Ovary (tissue), 3 donors: Measurements from ENCODE around the gene LRRC51.

ENCODE experiments used
- CTCF ChIP-seq, 3 donors: fragments of 450-650 bp in 2 of 3; fragments of 200-600 bp in 1 of 3; IDR thresholded peaks; one replicate each; pipeline versions ENCODE4 v1.5.1 to v1.8.0; 2016 to 2022; ENCODE audit warnings: antibody characterized with exemption in 3 of 3, mild to moderate bottlenecking in 1 of 3
- EP300 ChIP-seq: sonication (generic); formaldehyde crosslinking; IDR thresholded peaks from one replicate; pipeline ENCODE4 v1.6.1; 2017; ENCODE audit warnings: antibody characterized with exemption
- POLR2A ChIP-seq: fragments of 450-650 bp; IDR thresholded peaks from one replicate; pipeline ENCODE4 v1.6.1; 2017; ENCODE audit warnings: antibody characterized with exemption, mild to moderate bottlenecking, moderate library complexity
- donor health status: DM: no; HTN: no; CAD: no.

GRCh38 chr11:72140661-72141060, 60.0 kb downstream of the LRRC51 start:
- TF ChIP-seq CTCF (IDR thresholded peaks at IDR 0.05) (no peak), EP300 (no peak), POLR2A (no peak)
